Omental fat pad (tissue), 4 donors: ENCODE results near the gene HEATR9. TPM values are rescaled to one million over a fixed set of nuclear protein-coding genes. Genes with fewer than 3 reads are reported as not detected.

ENCODE experiments used
- ATAC-seq: fragments of 150-250 bp; one replicate; pipeline ENCODE4 v1.9.1; 2016; ENCODE audit warnings: mild to moderate bottlenecking, moderate library complexity; ENCODE audit not compliant: low FRiP score
- DNase-seq: peaks from one replicate; pipeline ENCODE4 v3.0.0-alpha.2; 2019; ENCODE audit warnings: low spot score
- CTCF ChIP-seq, 3 donors: fragments of 450-650 bp; IDR thresholded peaks; one replicate each; pipeline ENCODE4 v1.5.1; 2016 to 2017; ENCODE audit warnings: antibody characterized with exemption in 3 of 3, mild to moderate bottlenecking in 3 of 3, moderate library complexity in 2 of 3
- total RNA-seq, 4 donors: library from RNA; depleted of rRNA; stranded (reverse); fragments of >200 nt; gene quantifications; one replicate each; pipeline ENCODE4 v1.1.0, GENCODE V29; 2016

Gene HEATR9
- total RNA-seq, 4 donors from 2014 or later, result not detected

- DNase-seq, result no peak
- no peak for TF ChIP-seq CTCF (IDR thresholded peaks at IDR 0.05)
- no peak for ATAC-seq
These were observed 20.6 kb upstream of the HEATR9 start for GRCh38 chr17:35889241-35889640.

DNA sequence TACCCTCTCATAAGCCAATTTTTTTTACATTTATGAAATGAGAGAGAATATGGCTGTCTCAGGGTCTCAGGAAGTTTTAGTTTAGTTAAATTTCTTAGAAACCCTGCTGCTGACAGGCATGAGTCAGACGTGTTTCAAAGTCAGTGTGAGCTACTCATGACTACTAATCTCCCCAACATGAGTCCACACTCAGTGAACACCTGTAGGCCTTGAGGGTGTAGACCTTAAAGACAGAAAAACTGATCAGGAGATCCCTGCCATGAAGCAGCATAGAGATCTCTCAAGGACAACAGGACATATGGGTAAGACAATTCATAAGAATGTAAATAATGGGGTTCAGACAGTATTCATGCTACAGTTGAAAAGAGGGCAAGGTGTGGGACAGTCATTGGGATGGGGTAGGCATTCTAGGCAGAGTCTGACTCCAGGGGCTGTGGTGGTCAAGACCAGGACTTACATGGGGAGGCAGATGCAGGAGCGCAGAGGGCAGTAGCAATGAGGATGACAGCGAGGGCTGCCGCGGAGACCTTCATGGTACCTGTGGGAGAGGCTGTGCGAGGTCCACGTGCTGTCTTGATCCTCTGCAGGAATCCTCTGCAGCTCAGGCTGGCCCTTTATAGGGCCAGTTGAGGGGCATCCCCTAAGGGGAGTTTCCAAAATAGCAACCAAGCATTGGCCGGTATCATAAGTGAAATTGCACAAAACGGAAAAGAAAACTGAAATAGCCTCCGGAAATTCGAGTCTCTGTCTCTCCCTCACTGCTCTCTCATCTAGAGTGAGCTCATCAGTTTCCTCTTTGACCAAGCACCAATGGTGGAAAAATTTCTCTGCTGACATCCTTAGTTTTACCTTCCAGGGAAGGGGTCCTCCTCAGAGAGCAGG lies 11.3 kb upstream of the HEATR9 start, which contains the start of gene CCL5:
TSS of gene CCL5 (minus strand) at position 588 of the 882 bp plus-strand sequence.
- ATAC-seq (peak; percentile 44), DNase-seq (no peak)
- TF ChIP-seq CTCF (IDR thresholded peaks at IDR 0.05), result no peak

DNA sequence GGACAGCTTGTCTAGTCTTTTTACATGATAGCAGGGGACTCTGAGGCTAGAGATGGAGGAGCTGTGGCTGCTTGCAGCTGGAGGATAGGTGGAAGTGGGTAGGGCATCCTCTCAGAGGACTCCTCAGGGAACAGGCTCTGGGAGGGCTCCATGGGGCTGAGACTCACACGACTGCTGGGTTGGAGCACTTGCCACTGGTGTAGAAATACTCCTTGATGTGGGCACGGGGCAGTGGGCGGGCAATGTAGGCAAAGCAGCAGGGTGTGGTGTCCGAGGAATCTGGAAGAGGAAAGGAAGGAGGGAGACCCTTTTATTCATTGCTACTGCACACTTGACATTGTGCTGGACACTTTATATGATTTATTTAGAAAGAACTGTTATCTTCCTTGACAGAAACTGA lies 9.7 kb upstream of the HEATR9 start:
- TF ChIP-seq CTCF (IDR thresholded peaks at IDR 0.05), result no peak
- ATAC-seq (no peak), DNase-seq (no peak)

DNA sequence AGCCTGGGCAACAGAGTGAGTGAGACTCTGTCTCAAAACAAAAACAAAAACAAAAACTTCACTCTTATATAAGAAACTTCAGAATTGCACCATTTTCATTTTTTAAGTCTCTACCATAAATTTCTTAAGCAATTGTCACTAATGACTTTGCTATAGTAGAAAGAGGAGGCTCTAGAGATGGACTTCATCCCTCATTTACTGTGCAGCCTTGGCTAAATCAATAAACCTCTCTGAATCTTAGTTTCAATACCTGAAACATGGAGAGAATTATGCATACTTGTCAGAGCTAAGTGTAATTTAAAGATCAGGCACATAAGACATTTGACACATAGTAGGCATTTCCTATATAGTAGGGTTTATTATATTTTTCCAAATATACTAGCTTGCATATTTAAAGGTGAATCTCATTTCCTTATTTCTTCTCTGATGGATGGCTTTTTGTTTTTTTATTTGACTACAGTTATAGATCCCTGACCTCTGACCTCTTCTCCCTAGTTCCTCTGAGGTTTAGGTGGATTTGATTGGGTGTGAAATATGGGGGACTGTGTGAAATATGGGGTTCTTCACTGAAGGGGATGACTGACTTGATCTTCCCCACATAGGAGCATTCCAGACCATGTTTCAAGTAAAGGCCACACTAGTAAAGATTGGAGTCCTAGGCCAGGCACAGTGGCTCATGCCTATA lies 8.8 kb upstream of the HEATR9 start:
- DNase-seq (no peak), ATAC-seq (no peak)
- no peak for TF ChIP-seq CTCF (IDR thresholded peaks at IDR 0.05)

- no peak for TF ChIP-seq CTCF (IDR thresholded peaks at IDR 0.05)
- ATAC-seq (no peak), DNase-seq (no peak)
These were observed 7.8 kb upstream of the HEATR9 start for GRCh38 chr17:35876534-35876933.

GRCh38 chr17:35875800-35876139 lies 7.1 kb upstream of the HEATR9 start:
- no peak for DNase-seq
- ATAC-seq, result no peak
- no peak for TF ChIP-seq CTCF (IDR thresholded peaks at IDR 0.05)
